ENCODE measurements around the gene DGKI.

Gene DGKI

DNA sequence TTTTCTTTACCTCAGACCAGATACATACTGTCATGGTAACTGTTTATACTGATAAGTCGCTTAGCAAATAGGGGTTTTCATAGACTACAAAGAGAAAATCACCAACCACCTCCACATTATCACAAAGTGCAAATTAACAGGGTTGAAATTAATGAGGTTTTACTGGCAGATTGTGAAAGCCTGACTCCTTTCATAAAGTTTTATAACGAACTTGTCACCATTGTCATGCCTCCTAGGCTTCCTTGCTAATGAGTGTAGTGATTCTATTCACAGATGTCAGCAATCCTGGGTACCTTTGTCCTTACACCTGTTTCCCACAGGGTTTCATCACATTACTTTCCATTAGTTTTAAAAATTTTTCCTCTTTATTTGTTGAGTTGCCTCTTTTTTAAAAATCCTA is 361.0 kb downstream of the DGKI start:
- Histone ChIP-seq H2AFZ (ENCODE audit: insufficient read depth, low read length, poor library complexity) (no peak overlapping the region), H2BK120ac (ENCODE audit: insufficient read depth, low read length, poor library complexity) (no peak overlapping the region), H3K4ac (ENCODE audit: low read depth, low read length) (no peak overlapping the region), H3K9me3 (ENCODE audit: insufficient read depth, low read depth, low read length) (no peaks in the 10 kb centered on the region), H3K27ac (ENCODE audit: low read depth, low read length) (no peak overlapping the region), H3K4me2 (ENCODE audit: low read length) (no peak overlapping the region), H4K91ac (ENCODE audit: low read depth, low read length) (no peak overlapping the region), H3K36me3 (ENCODE audit: control insufficient read depth in 1 of 2, insufficient read depth in 2 of 2, low read length in 2 of 2) (no peaks in the 10 kb centered on the region), H4K8ac (ENCODE audit: low read depth, low read length) (no peak overlapping the region), H3K27me3 (ENCODE audit: insufficient read depth, low read length) (no peaks in the 10 kb centered on the region), H3K4me1 (ENCODE audit: control insufficient read depth in 1 of 2, insufficient read depth in 2 of 2, low read length in 2 of 2) (no peaks in the 10 kb centered on the region), H3K79me2 (ENCODE audit: control insufficient read depth, insufficient read depth, low read length, poor library complexity) (no peaks in the 10 kb centered on the region), H3K23ac (ENCODE audit: low read length) (no peak overlapping the region), H3K14ac (ENCODE audit: low read length) (no peak overlapping the region), H3K9ac (ENCODE audit: low read length) (no peak overlapping the region), H4K12ac (ENCODE audit: low read depth, low read length) (no peak overlapping the region), H3K18ac (ENCODE audit: low read length) (no peak overlapping the region), H3K4me3 (ENCODE audit: low read depth, low read length) (no peak overlapping the region), H2BK12ac (ENCODE audit: low read length) (no peak overlapping the region), H3K79me1 (ENCODE audit: low read length) (no peaks in the 10 kb centered on the region), H2AK5ac (ENCODE audit: low read length) (no peak overlapping the region), H2BK5ac (ENCODE audit: low read depth, low read length, poor library complexity) (no peak overlapping the region)
- no CpG with 5 or more reads among the region's 2 CpGs for WGBS (ENCODE audit: extremely low coverage, insufficient coverage, insufficient read length)
- no peak for DNase-seq

GRCh38 chr7:137484326-137484725 is 362.4 kb downstream of the DGKI start:
- no peak overlapping the region for H3K23ac ChIP-seq (ENCODE audit: low read length)
- H3K14ac ChIP-seq (ENCODE audit: low read length) = no peak overlapping the region
- no peaks in the 10 kb centered on the region for H3K4me1 ChIP-seq (ENCODE audit: control insufficient read depth in 1 of 2, insufficient read depth in 2 of 2, low read length in 2 of 2)
- H4K8ac ChIP-seq (ENCODE audit: low read depth, low read length) = no peak overlapping the region
- no peak overlapping the region for H3K4me3 ChIP-seq (ENCODE audit: low read depth, low read length)
- H3K36me3 ChIP-seq (ENCODE audit: control insufficient read depth in 1 of 2, insufficient read depth in 2 of 2, low read length in 2 of 2) = no peaks in the 10 kb centered on the region
- H2BK120ac ChIP-seq (ENCODE audit: insufficient read depth, low read length, poor library complexity) = no peak overlapping the region
- no peaks in the 10 kb centered on the region for H3K79me1 ChIP-seq (ENCODE audit: low read length)
- no peak overlapping the region for H3K4me2 ChIP-seq (ENCODE audit: low read length)
- no peak overlapping the region for H3K4ac ChIP-seq (ENCODE audit: low read depth, low read length)
- H2BK12ac ChIP-seq (ENCODE audit: low read length) = no peak overlapping the region
- no peaks in the 10 kb centered on the region for H3K9me3 ChIP-seq (ENCODE audit: insufficient read depth, low read depth, low read length)
- no peaks in the 10 kb centered on the region for H3K79me2 ChIP-seq (ENCODE audit: control insufficient read depth, insufficient read depth, low read length, poor library complexity)
- H3K27me3 ChIP-seq (ENCODE audit: insufficient read depth, low read length) = no peaks in the 10 kb centered on the region
- WGBS (ENCODE audit: extremely low coverage, insufficient coverage, insufficient read length) = no CpG with 5 or more reads among the region's 1 CpG
- no peak overlapping the region for H3K18ac ChIP-seq (ENCODE audit: low read length)
- no peak overlapping the region for H2AK5ac ChIP-seq (ENCODE audit: low read length)
- no peak overlapping the region for H3K27ac ChIP-seq (ENCODE audit: low read depth, low read length)
- H2BK5ac ChIP-seq (ENCODE audit: low read depth, low read length, poor library complexity) = no peak overlapping the region
- no peak overlapping the region for H3K9ac ChIP-seq (ENCODE audit: low read length)
- H4K91ac ChIP-seq (ENCODE audit: low read depth, low read length) = no peak overlapping the region
- no peak for DNase-seq
- no peak overlapping the region for H2AFZ ChIP-seq (ENCODE audit: insufficient read depth, low read length, poor library complexity)
- H4K12ac ChIP-seq (ENCODE audit: low read depth, low read length) = no peak overlapping the region

GRCh38 chr7:137482466-137482865 is 364.3 kb downstream of the DGKI start:
- Histone ChIP-seq H3K23ac (ENCODE audit: low read length) (no peak overlapping the region), H3K4me2 (ENCODE audit: low read length) (no peak overlapping the region), H4K91ac (ENCODE audit: low read depth, low read length) (no peak overlapping the region), H3K4me3 (ENCODE audit: low read depth, low read length) (no peak overlapping the region), H3K36me3 (ENCODE audit: control insufficient read depth in 1 of 2, insufficient read depth in 2 of 2, low read length in 2 of 2) (no peaks in the 10 kb centered on the region), H2AFZ (ENCODE audit: insufficient read depth, low read length, poor library complexity) (no peak overlapping the region), H3K79me1 (ENCODE audit: low read length) (no peaks in the 10 kb centered on the region), H3K18ac (ENCODE audit: low read length) (no peak overlapping the region), H3K4me1 (ENCODE audit: control insufficient read depth in 1 of 2, insufficient read depth in 2 of 2, low read length in 2 of 2) (no peaks in the 10 kb centered on the region), H3K9ac (ENCODE audit: low read length) (no peak overlapping the region), H2AK5ac (ENCODE audit: low read length) (no peak overlapping the region), H3K79me2 (ENCODE audit: control insufficient read depth, insufficient read depth, low read length, poor library complexity) (no peaks in the 10 kb centered on the region), H4K8ac (ENCODE audit: low read depth, low read length) (no peak overlapping the region), H2BK120ac (ENCODE audit: insufficient read depth, low read length, poor library complexity) (no peak overlapping the region), H2BK12ac (ENCODE audit: low read length) (no peak overlapping the region), H3K27ac (ENCODE audit: low read depth, low read length) (no peak overlapping the region), H4K12ac (ENCODE audit: low read depth, low read length) (no peak overlapping the region), H3K9me3 (ENCODE audit: insufficient read depth, low read depth, low read length) (no peaks in the 10 kb centered on the region), H3K27me3 (ENCODE audit: insufficient read depth, low read length) (no peaks in the 10 kb centered on the region), H2BK5ac (ENCODE audit: low read depth, low read length, poor library complexity) (no peak overlapping the region), H3K4ac (ENCODE audit: low read depth, low read length) (no peak overlapping the region), H3K14ac (ENCODE audit: low read length) (no peak overlapping the region)
- WGBS (ENCODE audit: extremely low coverage, insufficient coverage, insufficient read length) = no CpG with 5 or more reads among the region's 4 CpGs
- DNase-seq = no peak

GRCh38 chr7:137480824-137481365 is 365.9 kb downstream of the DGKI start:
- Histone ChIP-seq H2AK5ac (ENCODE audit: low read length) (no peak overlapping the region), H3K18ac (ENCODE audit: low read length) (no peak overlapping the region), H3K36me3 (ENCODE audit: control insufficient read depth in 1 of 2, insufficient read depth in 2 of 2, low read length in 2 of 2) (no peaks in the 10 kb centered on the region), H2BK120ac (ENCODE audit: insufficient read depth, low read length, poor library complexity) (no peak overlapping the region), H3K23ac (ENCODE audit: low read length) (no peak overlapping the region), H2BK12ac (ENCODE audit: low read length) (no peak overlapping the region), H3K4me3 (ENCODE audit: low read depth, low read length) (no peak overlapping the region), H4K12ac (ENCODE audit: low read depth, low read length) (no peak overlapping the region), H3K4me1 (ENCODE audit: control insufficient read depth in 1 of 2, insufficient read depth in 2 of 2, low read length in 2 of 2) (no peaks in the 10 kb centered on the region), H4K8ac (ENCODE audit: low read depth, low read length) (no peak overlapping the region), H3K27me3 (ENCODE audit: insufficient read depth, low read length) (no peaks in the 10 kb centered on the region), H3K9ac (ENCODE audit: low read length) (no peak overlapping the region), H3K79me2 (ENCODE audit: control insufficient read depth, insufficient read depth, low read length, poor library complexity) (no peaks in the 10 kb centered on the region), H3K14ac (ENCODE audit: low read length) (no peak overlapping the region), H4K91ac (ENCODE audit: low read depth, low read length) (no peak overlapping the region), H3K4me2 (ENCODE audit: low read length) (no peak overlapping the region), H3K4ac (ENCODE audit: low read depth, low read length) (no peak overlapping the region), H2BK5ac (ENCODE audit: low read depth, low read length, poor library complexity) (no peak overlapping the region), H2AFZ (ENCODE audit: insufficient read depth, low read length, poor library complexity) (no peak overlapping the region), H3K9me3 (ENCODE audit: insufficient read depth, low read depth, low read length) (no peaks in the 10 kb centered on the region), H3K79me1 (ENCODE audit: low read length) (no peaks in the 10 kb centered on the region), H3K27ac (ENCODE audit: low read depth, low read length) (no peak overlapping the region)
- DNase-seq = no peak
- no CpG with 5 or more reads among the region's 3 CpGs for WGBS (ENCODE audit: extremely low coverage, insufficient coverage, insufficient read length)

Measured in trophoblast cell (in vitro differentiated cells and primary cell).